Urinary bladder (tissue), 4 donors: ENCODE data around the gene INPP4B. TPM values are rescaled to one million over a fixed set of nuclear protein-coding genes. Genes with fewer than 3 reads are reported as not detected.
"Not testable (repeated sequence)": the region's sequence is repeated elsewhere in the genome, so short reads cannot be mapped to it uniquely, and the experiment has no call there.

Source experiments
- DNase-seq: peaks from one replicate; pipeline ENCODE4 v3.0.0-alpha.2; 2015; ENCODE audit errors: extremely low spot score
- H3K27ac ChIP-seq: one replicate; pipeline ENCODE4 v1.5.1; 2013; ENCODE audit warnings: low read depth, mild to moderate bottlenecking, moderate library complexity
- H3K36me3 ChIP-seq: one replicate; pipeline ENCODE4 v1.6.1; 2013; ENCODE audit warnings: mild to moderate bottlenecking, moderate library complexity; ENCODE audit not compliant: insufficient read depth
- H3K4me1 ChIP-seq: one replicate; pipeline ENCODE4 v1.6.1; 2013; ENCODE audit warnings: mild to moderate bottlenecking, moderate library complexity; ENCODE audit not compliant: insufficient read depth
- H3K4me3 ChIP-seq: one replicate; pipeline ENCODE4 v1.5.1; 2013; ENCODE audit warnings: low read depth, low read length
- WGBS: extraction: QIAGEN DNeasy Blood & Tissue Kit; methylation state at CpG from one replicate; pipeline ENCODE4 v1.1.7; 2013; 5-methylcytosine and 5-hydroxymethylcytosine counted together
- polyA plus RNA-seq: library from polyadenylated mRNA; stranded (reverse); fragments of 200-250 nt; gene quantifications from one replicate; pipeline ENCODE4 v1.2.3, GENCODE V29; 2013
- total RNA-seq: library from RNA; depleted of rRNA; stranded (reverse); fragments of >200 nt; gene quantifications from one replicate; pipeline ENCODE4 v1.2.3, GENCODE V29; 2014
- donor health status: healthy with polysubstance abuse.
- donor health status: healthy.

INPP4B gene
- total and polyA plus RNA-seq, 2 donors: 4.7 to 53.9 TPM

DNA sequence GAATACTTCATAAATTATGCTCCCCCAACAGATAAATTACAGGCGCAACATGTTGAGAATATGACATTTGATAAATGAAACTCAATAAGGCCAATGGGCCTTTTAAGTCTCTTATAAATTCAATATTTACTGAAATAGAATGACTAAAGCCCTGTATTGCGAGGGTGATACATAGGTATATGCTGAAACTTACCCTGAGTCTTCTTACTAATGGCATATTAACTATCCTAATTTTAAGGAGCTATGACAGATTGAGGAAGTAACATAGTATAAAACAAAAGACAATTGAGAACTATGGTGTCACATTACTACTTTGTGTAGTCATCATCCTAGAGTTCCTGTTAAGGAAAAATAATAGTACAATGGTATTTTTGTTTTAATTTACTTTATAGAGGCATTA lies 769.1 kb downstream of the INPP4B start:
- no peaks in the 10 kb centered on the region for H3K4me1 ChIP-seq
- no peaks in the 10 kb centered on the region for H3K36me3 ChIP-seq
- 79% methylated on average over 2 of the region's 2 CpGs for WGBS
- H3K4me3 ChIP-seq: no peak overlapping the region
- no peak for DNase-seq
- no peak overlapping the region for H3K27ac ChIP-seq

DNA sequence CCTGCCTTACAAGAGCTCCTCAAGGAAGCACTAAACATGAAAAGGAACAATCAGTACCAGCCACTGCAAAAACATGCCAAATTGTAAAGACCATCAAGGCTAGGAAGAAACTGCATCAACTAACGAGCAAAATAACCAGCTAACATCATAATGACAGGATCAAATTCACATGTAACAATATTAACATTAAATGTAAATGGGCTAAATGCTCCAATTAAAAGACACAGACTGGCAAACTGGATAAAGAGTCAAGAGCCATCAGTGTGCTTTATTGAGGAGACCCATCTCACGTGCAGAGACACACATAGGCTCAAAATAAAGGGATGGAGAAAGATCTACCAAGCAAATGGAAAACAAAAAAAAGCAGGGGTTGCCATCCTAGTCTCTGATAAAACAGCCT lies 777.8 kb downstream of the INPP4B start:
- 91% methylated on average over 1 of the region's 2 CpGs for WGBS
- not testable (repeated sequence) for H3K4me3 ChIP-seq, DNase-seq, H3K4me1 ChIP-seq, H3K36me3 ChIP-seq, H3K27ac ChIP-seq

DNA sequence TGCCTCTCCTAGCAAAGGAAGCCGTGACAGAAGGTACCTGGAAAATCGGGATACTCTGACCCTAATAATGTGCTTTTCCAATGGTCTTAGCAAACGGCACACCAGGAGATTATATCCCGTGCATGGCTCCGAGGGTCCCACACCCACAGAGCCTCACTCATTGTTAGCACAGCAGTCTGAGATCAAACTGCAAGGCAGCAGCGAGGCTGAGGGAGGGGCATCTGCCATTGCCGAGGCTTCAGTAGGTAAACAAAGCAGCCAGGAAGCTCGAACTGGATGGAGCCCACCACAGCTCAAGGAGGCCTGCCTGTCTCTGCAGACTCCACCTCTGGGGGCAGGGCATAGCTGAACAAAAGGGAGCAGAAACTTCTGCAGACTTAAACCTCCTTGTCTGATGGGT lies 779.5 kb downstream of the INPP4B start:
- not testable (repeated sequence) for DNase-seq, H3K36me3 ChIP-seq, H3K4me1 ChIP-seq, H3K27ac ChIP-seq, H3K4me3 ChIP-seq
- WGBS: 94% methylated on average over 8 of the region's 8 CpGs

- WGBS: 86% methylated on average over 2 of the region's 2 CpGs
Observed at GRCh38 chr4:142065086-142065647, 780.9 kb downstream of the INPP4B start.

DNA sequence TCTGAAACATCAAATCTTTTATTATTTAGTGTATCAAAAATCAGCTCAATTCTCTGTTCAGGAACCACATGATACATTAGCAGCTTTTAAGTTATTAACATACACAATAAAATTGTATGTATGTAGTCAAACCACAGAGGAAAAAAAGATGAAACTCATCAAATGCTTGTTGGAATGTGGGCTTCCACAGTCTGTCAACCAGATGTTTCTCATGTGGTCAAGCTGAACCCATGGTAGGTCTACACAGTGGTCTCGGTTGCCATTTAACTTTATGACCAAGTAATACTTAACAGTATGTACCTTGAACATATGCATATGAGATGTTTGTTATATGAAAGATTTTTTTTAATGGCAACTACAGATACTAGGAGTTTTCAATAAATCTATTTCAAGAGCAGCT lies 781.9 kb downstream of the INPP4B start:
- peaks cover 2% of the 10 kb centered on the region for H3K36me3 ChIP-seq
- 88% methylated on average over 1 of the region's 1 CpG for WGBS
- DNase-seq: no peak
- H3K4me1 ChIP-seq: no peaks in the 10 kb centered on the region
- H3K4me3 ChIP-seq: no peak overlapping the region
- no peak overlapping the region for H3K27ac ChIP-seq

More at GRCh38 chr4:142065086-142065647, 780.9 kb downstream of the INPP4B start:
- Histone ChIP-seq H3K4me3 (no peak overlapping the region), H3K36me3 (peaks cover 2% of the 10 kb centered on the region), H3K4me1 (no peaks in the 10 kb centered on the region), H3K27ac (no peak overlapping the region)
- DNase-seq: no peak

DNA sequence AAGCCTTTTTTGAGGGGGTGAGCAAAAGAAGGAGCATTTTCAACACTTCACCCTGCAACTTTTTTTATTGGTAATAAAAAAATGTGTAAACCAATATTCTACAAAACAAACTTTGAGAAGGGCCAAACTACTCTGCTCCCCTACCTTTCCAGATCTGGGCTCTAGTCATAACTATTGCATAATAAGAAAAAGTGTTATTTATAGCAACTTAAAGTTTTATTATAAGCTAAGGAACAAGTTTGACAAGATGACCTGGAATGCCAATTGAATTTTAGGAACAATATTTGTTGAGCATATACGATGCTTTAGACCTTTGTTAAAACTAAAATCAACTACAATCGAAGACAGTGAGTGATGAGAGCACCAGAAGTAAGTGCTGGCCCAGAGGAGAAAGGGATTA lies 800.1 kb downstream of the INPP4B start:
- Histone ChIP-seq H3K27ac (no peak overlapping the region), H3K36me3 (no peaks in the 10 kb centered on the region), H3K4me1 (no peaks in the 10 kb centered on the region), H3K4me3 (no peak overlapping the region)
- no peak for DNase-seq
- WGBS: 91% methylated on average over 2 of the region's 2 CpGs

DNA sequence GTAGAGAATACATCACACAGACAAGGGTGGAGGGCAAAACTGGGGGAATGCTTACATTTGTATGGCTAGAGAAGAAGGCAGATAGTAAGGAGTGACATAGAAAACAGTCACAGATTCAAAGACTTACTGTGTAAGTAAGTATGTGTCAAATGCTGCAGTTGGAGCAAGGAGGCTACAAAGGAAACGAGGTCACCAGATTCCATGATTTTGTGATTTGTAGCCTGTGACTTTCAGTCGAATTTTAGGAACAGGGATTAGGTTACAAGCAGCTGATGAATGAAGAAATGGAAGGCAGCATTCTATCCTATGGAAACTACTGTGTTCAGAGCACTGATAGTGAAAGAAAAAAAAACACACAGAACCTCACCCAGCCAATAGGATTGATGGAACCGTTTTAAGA lies 801.8 kb downstream of the INPP4B start:
- H3K36me3 ChIP-seq: no peaks in the 10 kb centered on the region
- no peak overlapping the region for H3K27ac ChIP-seq
- H3K4me1 ChIP-seq: no peaks in the 10 kb centered on the region
- WGBS: 43% methylated on average over 3 of the region's 3 CpGs
- no peak for DNase-seq
- H3K4me3 ChIP-seq: no peak overlapping the region

- no peaks in the 10 kb centered on the region for H3K36me3 ChIP-seq
- H3K4me3 ChIP-seq: no peak overlapping the region
- no peak for DNase-seq
- no peak overlapping the region for H3K27ac ChIP-seq
- no peaks in the 10 kb centered on the region for H3K4me1 ChIP-seq
Observed at GRCh38 chr4:142043509-142043908, 802.6 kb downstream of the INPP4B start.

DNA sequence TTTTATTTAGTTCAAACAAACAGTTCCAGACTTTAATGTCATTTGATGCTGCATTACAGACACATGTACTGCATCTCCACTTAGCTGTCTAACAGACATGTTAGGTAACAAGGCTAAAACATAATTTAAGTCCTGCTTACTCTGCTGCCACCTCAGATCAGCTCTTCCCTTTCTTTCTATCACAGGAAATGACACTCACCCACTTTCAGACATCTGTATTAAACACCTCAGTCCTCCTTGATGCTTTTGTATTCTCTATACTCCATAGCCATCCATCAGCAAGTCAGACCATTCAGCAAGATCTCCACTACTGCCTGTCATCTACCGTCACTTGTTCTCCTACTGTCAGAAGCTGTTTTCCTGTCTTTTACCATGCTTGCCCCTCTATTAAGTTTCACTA lies 804.3 kb downstream of the INPP4B start:
- Histone ChIP-seq H3K27ac (no peak overlapping the region), H3K4me3 (no peak overlapping the region), H3K36me3 (no peaks in the 10 kb centered on the region), H3K4me1 (no peaks in the 10 kb centered on the region)
- no peak for DNase-seq
- WGBS: 92% methylated on average over 1 of the region's 1 CpG

- Histone ChIP-seq H3K4me1 (no peaks in the 10 kb centered on the region), H3K4me3 (no peak overlapping the region), H3K27ac (no peak overlapping the region), H3K36me3 (no peaks in the 10 kb centered on the region)
- 65% methylated on average over 3 of the region's 3 CpGs for WGBS
- DNase-seq: no peak
Observed at GRCh38 chr4:142040043-142040442, 806.1 kb downstream of the INPP4B start.

- WGBS: 88% methylated on average over 4 of the region's 4 CpGs
- H3K27ac ChIP-seq: no peak overlapping the region
- H3K36me3 ChIP-seq: no peaks in the 10 kb centered on the region
- no peak overlapping the region for H3K4me3 ChIP-seq
- DNase-seq: no peak
- no peaks in the 10 kb centered on the region for H3K4me1 ChIP-seq
Observed at GRCh38 chr4:142036795-142037583, 809.1 kb downstream of the INPP4B start.

- no peaks in the 10 kb centered on the region for H3K4me1 ChIP-seq
- no peak overlapping the region for H3K27ac ChIP-seq
- DNase-seq: no peak
- no peaks in the 10 kb centered on the region for H3K36me3 ChIP-seq
- no peak overlapping the region for H3K4me3 ChIP-seq
Observed at GRCh38 chr4:142035566-142035965, 810.5 kb downstream of the INPP4B start.

DNA sequence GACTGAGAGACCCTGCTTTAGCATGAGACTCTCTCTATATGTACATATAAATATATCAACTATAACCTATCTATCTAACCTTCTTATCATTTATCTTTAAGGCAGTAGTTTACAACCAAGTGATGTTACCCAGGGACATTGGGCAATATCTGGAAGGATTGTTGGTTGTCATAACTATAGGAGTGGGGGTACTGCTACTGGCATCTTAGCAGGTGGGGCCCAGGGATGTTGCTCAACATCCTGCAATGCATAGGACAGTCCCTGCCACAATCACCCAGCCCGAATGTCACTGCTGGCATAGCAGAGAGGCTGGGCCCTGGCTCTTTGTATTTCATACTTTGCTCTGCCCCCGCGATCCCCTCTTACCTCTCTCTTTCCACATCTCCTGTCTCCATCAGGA lies 812.0 kb downstream of the INPP4B start:
- no peak overlapping the region for H3K27ac ChIP-seq
- H3K4me1 ChIP-seq: no peaks in the 10 kb centered on the region
- no peaks in the 10 kb centered on the region for H3K36me3 ChIP-seq
- 96% methylated on average over 3 of the region's 3 CpGs for WGBS
- no peak for DNase-seq
- no peak overlapping the region for H3K4me3 ChIP-seq

GRCh38 chr4:142030010-142030409 lies 816.1 kb downstream of the INPP4B start:
- H3K27ac ChIP-seq: no peak overlapping the region
- 43% methylated on average over 4 of the region's 4 CpGs for WGBS
- no peaks in the 10 kb centered on the region for H3K36me3 ChIP-seq

More at GRCh38 chr4:142030010-142030409, 816.1 kb downstream of the INPP4B start:
- Histone ChIP-seq H3K4me1 (no peaks in the 10 kb centered on the region), H3K4me3 (no peak overlapping the region)
- DNase-seq: no peak
